PC-9 (cell line): ENCODE data around the gene TAS2R42. TPM values are rescaled to one million over a fixed set of nuclear protein-coding genes. Genes with fewer than 3 reads are reported as not detected.

ENCODE experiments used
- BruUV-seq: library from RNA; stranded (reverse); fragments of 400-500 nt; replicated peaks from 2 replicates; lab custom pipeline; 2021; lab: Mats Ljungman, UMichigan
- CTCF ChIA-PET: fragments of 300-600 bp; sonication (Branson Sonifier 250); formaldehyde crosslinking; loops from one replicate; lab custom pipeline; 2022; ENCODE audit warnings: antibody characterized with exemption; lab: Charles Lee
- POLR2A ChIA-PET: fragments of 300-600 bp; sonication (Branson Sonifier 250); formaldehyde crosslinking; loops from one replicate; lab custom pipeline; 2022; ENCODE audit warnings: antibody characterized with exemption; ENCODE audit not compliant: unreplicated experiment; lab: Charles Lee
- DNase-seq, 2 experiments: peaks; one replicate each; pipeline versions ENCODE4 v3.0.0 to v3.0.0-alpha.2; 2015 to 2022; ENCODE audit warnings: mixed read lengths in 1 of 2
- H2AFZ ChIP-seq: fragments of 200-600 bp; sonication (generic); 2 replicates; pipeline ENCODE4 v1.8.1; 2017; ENCODE audit warnings: antibody characterized with exemption
- H3F3A ChIP-seq: fragments of 200-600 bp; sonication (generic); 2 replicates; pipeline ENCODE4 v1.8.1; 2017; ENCODE audit warnings: antibody characterized with exemption, mild to moderate bottlenecking, low read depth; ENCODE audit not compliant: insufficient read depth
- H3K27ac ChIP-seq: fragments of 200-600 bp; sonication (generic); 2 replicates; pipeline ENCODE4 v1.6.1; 2016; ENCODE audit warnings: mixed run types
- H3K27me3 ChIP-seq: fragments of 200-600 bp; sonication (generic); 2 replicates; pipeline ENCODE4 v1.6.1; 2016; ENCODE audit warnings: low read depth, mixed run types; ENCODE audit not compliant: insufficient read depth
- H3K36me3 ChIP-seq: fragments of 200-600 bp; sonication (generic); 2 replicates; pipeline ENCODE4 v1.6.1; 2016; ENCODE audit warnings: low read depth, mixed run types
- H3K4me1 ChIP-seq: fragments of 200-600 bp; sonication (generic); replicated peaks from 2 replicates; pipeline ENCODE4 v1.6.1; 2016; ENCODE audit warnings: mixed run types; ENCODE audit not compliant: insufficient read depth
- H3K4me2 ChIP-seq: fragments of 200-600 bp; sonication (generic); 2 replicates; pipeline ENCODE4 v1.6.1; 2017; ENCODE audit warnings: mixed run types
- H3K4me3 ChIP-seq: fragments of 200-600 bp; sonication (generic); 2 replicates; pipeline ENCODE4 v1.6.1; 2016; ENCODE audit warnings: mixed run types
- H3K79me2 ChIP-seq: fragments of 200-600 bp; sonication (generic); 2 replicates; pipeline ENCODE4 v1.6.1; 2017; ENCODE audit warnings: low read depth, mixed run types
- H3K9me2 ChIP-seq: fragments of 200-600 bp; sonication (generic); 2 replicates; pipeline ENCODE4 v1.8.1; 2017; ENCODE audit warnings: mild to moderate bottlenecking; ENCODE audit not compliant: insufficient read depth
- H3K9me3 ChIP-seq: fragments of 200-600 bp; sonication (generic); 2 replicates; pipeline ENCODE4 v1.8.1; 2016; ENCODE audit warnings: low read depth; ENCODE audit not compliant: insufficient read depth
- H4K20me1 ChIP-seq: fragments of 200-600 bp; sonication (generic); 2 replicates; pipeline ENCODE4 v1.8.1; 2017; ENCODE audit not compliant: insufficient read depth
- EZH2 ChIP-seq: fragments of 200-600 bp; sonication (generic); IDR thresholded peaks from 2 replicates; pipeline ENCODE4 v1.8.0; 2017; ENCODE audit warnings: antibody characterized with exemption, low read depth
- intact Hi-C: fragments of 100-400 bp; cut with micrococcal nuclease; formaldehyde crosslinking; loops from one replicate; pipeline ENCODE4 v1.10.0; 2022; ENCODE audit not compliant: unreplicated experiment
- total RNA-seq: library from RNA; stranded (reverse); gene quantifications from 2 replicates; pipeline ENCODE4 v1.2.3, GENCODE V29; 2021
- TF ChIP-seq, protein P1 (sequence below): fragments of 200-600 bp; sonication (generic); conservative IDR thresholded peaks from 2 replicates; pipeline ENCODE4 v1.6.1; 2017; ENCODE audit warnings: mixed run types, antibody characterized with exemption, mild to moderate bottlenecking, moderate library complexity

The TAS2R42 gene
- total RNA-seq, 1 experiment from 2014 or later = not detected

DNA sequence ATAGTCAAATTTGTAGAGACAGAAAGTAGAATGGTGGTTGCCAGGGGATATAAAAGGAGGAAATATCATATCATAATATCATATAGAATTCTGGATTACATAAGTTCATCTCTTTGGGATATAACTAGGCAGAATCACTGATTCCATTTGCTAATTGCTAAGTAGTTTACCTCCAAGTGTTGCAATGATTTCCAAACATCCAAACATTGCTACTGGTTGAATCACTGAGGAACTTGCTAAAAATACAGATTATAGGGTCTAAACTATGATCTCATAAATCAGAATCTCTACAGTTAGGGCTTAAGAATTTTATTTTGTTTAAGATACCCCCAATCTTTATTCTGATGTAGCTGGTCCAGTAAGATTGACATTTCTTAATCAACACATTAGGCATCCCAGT is 16.1 kb upstream of the TAS2R42 start:
- H3K27ac ChIP-seq = no peak overlapping the region
- BruUV-seq = no TSS peak
- no peaks in the 10 kb centered on the region for H3K9me2 ChIP-seq
- CTCF ChIA-PET = no interaction called here
- H3K9me3 ChIP-seq = no peaks in the 10 kb centered on the region
- no peaks in the 10 kb centered on the region for H3K36me3 ChIP-seq
- POLR2A ChIA-PET = no interaction called here
- H3K4me3 ChIP-seq = no peak overlapping the region
- no peak overlapping the region for H3K4me2 ChIP-seq
- no peak for DNase-seq
- intact Hi-C loops = no loop called here
- no peaks in the 10 kb centered on the region for H3K79me2 ChIP-seq
- no peaks in the 10 kb centered on the region for H4K20me1 ChIP-seq
- H3K27me3 ChIP-seq = no peaks in the 10 kb centered on the region
- TF ChIP-seq, protein P1, sequence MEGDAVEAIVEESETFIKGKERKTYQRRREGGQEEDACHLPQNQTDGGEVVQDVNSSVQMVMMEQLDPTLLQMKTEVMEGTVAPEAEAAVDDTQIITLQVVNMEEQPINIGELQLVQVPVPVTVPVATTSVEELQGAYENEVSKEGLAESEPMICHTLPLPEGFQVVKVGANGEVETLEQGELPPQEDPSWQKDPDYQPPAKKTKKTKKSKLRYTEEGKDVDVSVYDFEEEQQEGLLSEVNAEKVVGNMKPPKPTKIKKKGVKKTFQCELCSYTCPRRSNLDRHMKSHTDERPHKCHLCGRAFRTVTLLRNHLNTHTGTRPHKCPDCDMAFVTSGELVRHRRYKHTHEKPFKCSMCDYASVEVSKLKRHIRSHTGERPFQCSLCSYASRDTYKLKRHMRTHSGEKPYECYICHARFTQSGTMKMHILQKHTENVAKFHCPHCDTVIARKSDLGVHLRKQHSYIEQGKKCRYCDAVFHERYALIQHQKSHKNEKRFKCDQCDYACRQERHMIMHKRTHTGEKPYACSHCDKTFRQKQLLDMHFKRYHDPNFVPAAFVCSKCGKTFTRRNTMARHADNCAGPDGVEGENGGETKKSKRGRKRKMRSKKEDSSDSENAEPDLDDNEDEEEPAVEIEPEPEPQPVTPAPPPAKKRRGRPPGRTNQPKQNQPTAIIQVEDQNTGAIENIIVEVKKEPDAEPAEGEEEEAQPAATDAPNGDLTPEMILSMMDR = no peak
- TF ChIP-seq EZH2 = no peak
- no peak overlapping the region for H2AFZ ChIP-seq
- H3F3A ChIP-seq = no peaks in the 10 kb centered on the region
- no peaks in the 10 kb centered on the region for H3K4me1 ChIP-seq

DNA sequence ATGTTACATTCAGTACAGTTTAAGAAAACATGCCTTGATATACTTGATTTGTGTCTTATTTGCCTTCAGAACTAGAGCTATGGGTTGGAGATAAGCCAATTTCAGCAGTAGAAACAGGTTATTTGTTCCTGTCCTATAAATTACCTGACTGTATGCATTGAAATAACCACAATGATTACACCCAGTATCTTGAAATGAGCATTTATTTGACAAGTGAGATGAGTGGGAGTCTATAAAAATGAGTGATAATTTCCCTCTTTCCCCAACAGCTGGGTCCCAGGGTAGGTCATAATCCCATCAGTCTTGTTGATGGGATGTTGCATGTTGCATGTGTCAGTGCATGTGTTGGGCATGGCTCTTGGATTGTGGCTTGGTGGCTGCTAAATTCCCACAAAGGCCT is 3.7 kb downstream of the TAS2R42 start:
- H3K4me3 ChIP-seq = no peak overlapping the region
- H3K9me3 ChIP-seq = no peaks in the 10 kb centered on the region
- TF ChIP-seq, protein P1 = no peak
- TF ChIP-seq EZH2 = no peak
- H3K27me3 ChIP-seq = no peaks in the 10 kb centered on the region
- no peaks in the 10 kb centered on the region for H3K4me1 ChIP-seq
- no peaks in the 10 kb centered on the region for H3K36me3 ChIP-seq
- no peaks in the 10 kb centered on the region for H3K79me2 ChIP-seq
- H3F3A ChIP-seq = no peaks in the 10 kb centered on the region
- H3K27ac ChIP-seq = no peak overlapping the region
- DNase-seq = no peak
- BruUV-seq = no TSS peak
- CTCF ChIA-PET = interaction anchor here (0.6 kb wide), 1 partner anchor 22 kb away, joined by 4 read pairs; no protein-coding TSS in a partner anchor
- POLR2A ChIA-PET = no interaction called here
- H2AFZ ChIP-seq = no peak overlapping the region
- H4K20me1 ChIP-seq = no peaks in the 10 kb centered on the region
- intact Hi-C loops = no loop called here
- H3K4me2 ChIP-seq = no peak overlapping the region
- no peaks in the 10 kb centered on the region for H3K9me2 ChIP-seq

DNA sequence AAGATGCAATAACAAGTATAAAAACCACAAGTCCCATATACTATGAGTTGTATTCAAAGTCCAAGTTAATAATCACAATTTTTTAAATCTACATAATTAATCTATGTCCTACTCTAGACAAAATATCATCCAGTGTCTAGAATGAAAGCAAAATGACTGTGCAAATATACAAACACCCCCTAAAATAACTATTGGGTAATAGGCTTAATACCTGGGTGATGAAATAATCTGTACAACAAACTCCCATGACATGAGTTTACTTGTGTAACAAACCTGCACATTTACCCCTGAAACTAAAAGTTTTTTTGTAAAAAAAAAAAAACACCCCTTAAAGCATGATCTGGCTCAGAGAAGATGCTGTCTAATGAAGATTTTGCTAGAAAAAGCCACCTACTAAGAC is 4.2 kb downstream of the TAS2R42 start:
- H3K4me2 ChIP-seq = no peak overlapping the region
- no peaks in the 10 kb centered on the region for H3K4me1 ChIP-seq
- no peak overlapping the region for H3K27ac ChIP-seq
- no peaks in the 10 kb centered on the region for H4K20me1 ChIP-seq
- ChIA-PET POLR2A (interaction anchor here (0.9 kb wide), 1 partner anchor 12 kb away, joined by 4 read pairs; the partner anchor contains the start of gene SMIM10L1), CTCF (interaction anchor here (0.6 kb wide), 1 partner anchor 23 kb away, joined by 4 read pairs; no protein-coding TSS in a partner anchor)
- H3K9me3 ChIP-seq = no peaks in the 10 kb centered on the region
- H2AFZ ChIP-seq = no peak overlapping the region
- H3K79me2 ChIP-seq = no peaks in the 10 kb centered on the region
- no peak overlapping the region for H3K4me3 ChIP-seq
- no TSS peak for BruUV-seq
- no peaks in the 10 kb centered on the region for H3K27me3 ChIP-seq
- TF ChIP-seq, protein P1 = no peak
- TF ChIP-seq EZH2 = no peak
- intact Hi-C loops = no loop called here
- no peak for DNase-seq
- no peaks in the 10 kb centered on the region for H3F3A ChIP-seq
- H3K36me3 ChIP-seq = no peaks in the 10 kb centered on the region
- no peaks in the 10 kb centered on the region for H3K9me2 ChIP-seq
